Suprapubic skin (tissue), 3 donors: ENCODE data around the gene DOK5.

Source experiments
- CTCF ChIP-seq, 2 donors: fragments of 200-600 bp in 1 of 2; fragments of 450-650 bp in 1 of 2; sonication (generic) in 1 of 2; IDR thresholded peaks; one replicate each; pipeline ENCODE4 v1.5.1; 2016 to 2019; ENCODE audit warnings: antibody characterized with exemption in 2 of 2, mild to moderate bottlenecking in 1 of 2, moderate library complexity in 1 of 2
- POLR2AphosphoS5 ChIP-seq, 3 donors: sonication (generic); formaldehyde crosslinking; IDR thresholded peaks; one replicate each; pipeline ENCODE4 v1.6.1; 2017; ENCODE audit warnings: antibody characterized with exemption in 3 of 3

- TF ChIP-seq CTCF (IDR thresholded peaks at IDR 0.05): no peak
- TF ChIP-seq POLR2AphosphoS5 (IDR thresholded peaks at IDR 0.05): no peak
Observed at GRCh38 chr20:54633374-54634355, 158.3 kb downstream of the DOK5 start.
